SK-N-SH (cell line): Measurements from ENCODE around the gene GANAB. TPM values are rescaled to one million over a fixed set of nuclear protein-coding genes. Genes with fewer than 3 reads are reported as not detected.

Experiments
- CTCF ChIA-PET: fragments of 300-600, 350-600 bp; formaldehyde crosslinking; extraction: SDS; loops from one replicate; lab custom pipeline; 2021; lab: Yijun Ruan, JAX
- POLR2A ChIA-PET: fragments of 350-600 bp; sonication (Branson Sonifier 250); formaldehyde crosslinking; extraction: SDS; loops from one replicate; lab custom pipeline; 2020; ENCODE audit warnings: antibody characterized with exemption, inconsistent platforms; lab: Yijun Ruan, JAX
- DNase-seq: peaks from one replicate; pipeline ENCODE4 v3.0.0; 2012
- H2AFZ ChIP-seq: fragments of 200-600 bp; sonication (generic); 2 replicates; pipeline ENCODE4 v1.8.1; 2016; ENCODE audit warnings: antibody characterized with exemption, mild to moderate bottlenecking, low read depth
- H3F3A ChIP-seq: fragments of 200-600 bp; sonication (generic); replicated peaks from 2 replicates; pipeline ENCODE3; 2016; ENCODE audit warnings: antibody characterized with exemption, mild to moderate bottlenecking; ENCODE audit not compliant: insufficient read depth
- H3K27ac ChIP-seq, 2 experiments: fragments of 200-500 bp in 1 of 2; fragments of 200-600 bp in 1 of 2; sonication (Bioruptor generic) in 1 of 2; sonication (generic), shearing (Covaris generic) in 1 of 2; 2 replicates each; pipeline versions ENCODE4 v1.5.1 to v1.6.1; 2014 to 2016; ENCODE audit warnings: low read depth in 2 of 2, inconsistent platforms in 1 of 2, low read length in 1 of 2, mild to moderate bottlenecking in 1 of 2, mixed read lengths in 1 of 2
- H3K27me3 ChIP-seq: fragments of 200-600 bp; sonication (generic), shearing (Covaris generic); 2 replicates; pipeline ENCODE4 v1.6.1; 2016; ENCODE audit warnings: mixed run types; ENCODE audit not compliant: insufficient read depth
- H3K36me3 ChIP-seq, 2 experiments: fragments of 200-500 bp in 1 of 2; fragments of 200-600 bp in 1 of 2; sonication (Bioruptor generic) in 1 of 2; sonication (generic) in 1 of 2; replicated peaks in 1 of 2; 2 replicates each; pipeline versions ENCODE3 to v1.5.1; 2014 to 2016; ENCODE audit warnings: low read length in 1 of 2, mild to moderate bottlenecking in 1 of 2; ENCODE audit not compliant: insufficient read depth in 2 of 2, control insufficient read depth in 1 of 2
- H3K4me1 ChIP-seq, 2 experiments: fragments of 200-500 bp in 1 of 2; fragments of 200-600 bp in 1 of 2; sonication (Bioruptor generic) in 1 of 2; sonication (generic), shearing (Covaris generic) in 1 of 2; 2 replicates each; pipeline versions ENCODE4 v1.5.1 to v1.6.1; 2014 to 2016; ENCODE audit warnings: low read depth in 1 of 2, low read length in 1 of 2, mixed run types in 1 of 2; ENCODE audit not compliant: insufficient read depth in 2 of 2, control insufficient read depth in 1 of 2
- H3K4me2 ChIP-seq: fragments of 200-600 bp; sonication (generic), shearing (Covaris generic); 2 replicates; pipeline ENCODE4 v1.6.1; 2017; ENCODE audit warnings: mixed run types
- H3K4me3 ChIP-seq, 2 experiments: fragments of 200-500 bp in 1 of 2; fragments of 200-600 bp in 1 of 2; sonication (Bioruptor generic) in 1 of 2; sonication (generic), shearing (Covaris generic) in 1 of 2; 2 replicates each; pipeline versions ENCODE4 v1.5.1 to v1.8.1; 2014 to 2016; ENCODE audit warnings: low read depth in 2 of 2, inconsistent platforms in 1 of 2, low read length in 1 of 2, mild to moderate bottlenecking in 1 of 2, mixed read lengths in 1 of 2, moderate library complexity in 1 of 2
- H3K79me2 ChIP-seq: fragments of 200-600 bp; sonication (generic); 2 replicates; pipeline ENCODE4 v1.8.1; 2017; ENCODE audit warnings: mild to moderate bottlenecking; ENCODE audit not compliant: insufficient read depth
- H3K9ac ChIP-seq: fragments of 200-600 bp; sonication (generic); 2 replicates; pipeline ENCODE4 v1.6.1; 2017; ENCODE audit warnings: mixed run types
- H3K9me2 ChIP-seq: fragments of 200-600 bp; sonication (generic); 2 replicates; pipeline ENCODE4 v1.6.1; 2017; ENCODE audit warnings: mixed run types
- H3K9me3 ChIP-seq: fragments of 200-600 bp; sonication (generic); 2 replicates; pipeline ENCODE4 v1.6.1; 2017; ENCODE audit warnings: mixed run types, mild to moderate bottlenecking, moderate library complexity
- H4K20me1 ChIP-seq: fragments of 200-600 bp; sonication (generic); 2 replicates; pipeline ENCODE4 v1.6.1; 2017; ENCODE audit warnings: mild to moderate bottlenecking, mixed run types; ENCODE audit not compliant: insufficient read depth
- CHD2 ChIP-seq: fragments of 150-350 bp; IDR thresholded peaks from 2 replicates; pipeline ENCODE4 v1.6.1; 2018; ENCODE audit warnings: low read length; ENCODE audit not compliant: partially characterized antibody
- EP300 ChIP-seq, 2 experiments: IDR thresholded peaks; 2 replicates each; pipeline versions ENCODE4 v1.4.0 to v1.6.1; 2012; ENCODE audit warnings: borderline replicate concordance in 1 of 2, low read depth in 1 of 2, low read length in 1 of 2
- FOSL2 ChIP-seq: IDR thresholded peaks from 2 replicates; pipeline ENCODE4 v1.4.0; 2012; ENCODE audit warnings: low read depth, mild to moderate bottlenecking, moderate library complexity, borderline replicate concordance
- FOXJ3 ChIP-seq: sonication (generic); formaldehyde crosslinking; IDR thresholded peaks from 2 replicates; pipeline ENCODE4 v1.5.1; 2020; ENCODE audit warnings: mild to moderate bottlenecking, missing genetic modification reagents
- FOXM1 ChIP-seq: IDR thresholded peaks from 2 replicates; pipeline ENCODE4 v1.4.0; 2012; ENCODE audit warnings: low read depth, mild to moderate bottlenecking
- JUND ChIP-seq: IDR thresholded peaks from 2 replicates; pipeline ENCODE4 v1.4.0; 2012
- MAX ChIP-seq: IDR thresholded peaks from 2 replicates; pipeline ENCODE4 v1.4.0; 2012; ENCODE audit warnings: low read depth
- MEF2A ChIP-seq: IDR thresholded peaks from 2 replicates; pipeline ENCODE4 v1.4.0; 2012; ENCODE audit warnings: low read depth, borderline replicate concordance
- NRF1 ChIP-seq: IDR thresholded peaks from 2 replicates; pipeline ENCODE4 v1.6.1; 2012; ENCODE audit warnings: low read depth, mild to moderate bottlenecking, low read length
- POLR2AphosphoS5 ChIP-seq: IDR thresholded peaks from 2 replicates; pipeline ENCODE4 v1.6.1; 2012; ENCODE audit warnings: low read depth, low read length
- RCOR1 ChIP-seq: fragments of 150-350 bp; IDR thresholded peaks from 2 replicates; pipeline ENCODE4 v1.6.1; 2017; ENCODE audit warnings: antibody characterized with exemption, low read length
- REST ChIP-seq: IDR thresholded peaks from 2 replicates; pipeline ENCODE4 v1.6.1; 2012; ENCODE audit warnings: mild to moderate bottlenecking, low read depth, low read length, moderate library complexity
- SIN3A ChIP-seq: IDR thresholded peaks from 2 replicates; pipeline ENCODE4 v1.6.1; 2012; ENCODE audit warnings: low read depth, mild to moderate bottlenecking, low read length, moderate library complexity, borderline replicate concordance
- SMC3 ChIP-seq: IDR thresholded peaks from 2 replicates; pipeline ENCODE4 v1.6.1; 2012; ENCODE audit warnings: low read depth, low read length, improper control_type of control experiment
- TAF1 ChIP-seq: IDR thresholded peaks from 2 replicates; pipeline ENCODE4 v1.6.1; 2012; ENCODE audit warnings: low read depth, mild to moderate bottlenecking, low read length, moderate library complexity, borderline replicate concordance
- TCF12 ChIP-seq: IDR thresholded peaks from 2 replicates; pipeline ENCODE4 v1.4.0; 2012
- USF1 ChIP-seq: IDR thresholded peaks from 2 replicates; pipeline ENCODE4 v1.4.0; 2012; ENCODE audit warnings: low read depth, borderline replicate concordance
- USF2 ChIP-seq: fragments of 150-350 bp; IDR thresholded peaks from 2 replicates; pipeline ENCODE4 v1.6.1; 2017; ENCODE audit warnings: antibody characterized with exemption, low read length, low read depth, borderline replicate concordance
- YY1 ChIP-seq: IDR thresholded peaks from 2 replicates; pipeline ENCODE4 v1.4.0; 2012; ENCODE audit warnings: low read depth, mild to moderate bottlenecking
- WGBS: methylation state at CpG from one replicate; pipeline ENCODE4 v1.1.6; 2017; ENCODE audit warnings: low lambda C conversion rate; 5-methylcytosine and 5-hydroxymethylcytosine counted together
- polyA plus RNA-seq, 3 experiments: library from polyadenylated mRNA; depleted of rRNA; stranded (reverse); fragments of >200 nt; gene quantifications; 2 replicates each; pipeline ENCODE4 v1.2.3, GENCODE V29; 2012
- TF ChIP-seq, protein P1 (sequence below): fragments of 200-600 bp; sonication (generic); IDR thresholded peaks from 2 replicates; pipeline ENCODE4 v1.6.1; 2017; ENCODE audit warnings: antibody characterized with exemption, mild to moderate bottlenecking, moderate library complexity
- TF ChIP-seq, protein P2 (sequence below): IDR thresholded peaks from 2 replicates; pipeline ENCODE4; 2012

The GANAB gene
- polyA plus RNA-seq, 1 of the 3 experiments (the other 2 are of a cell fraction): 275 TPM

GRCh38 chr11:62593434-62594044, 52.9 kb downstream of the GANAB start (continued):
- TF ChIP-seq MEF2A (no peak), TCF12 (no peak), FOXM1 (no peak), JUND (no peak), YY1 (peak; percentile 43; the same call in 1 of the 2 replicates), SIN3A (peak; percentile 55; the same call in 1 of the 2 replicates), RCOR1 (no peak), MAX (no peak), SMC3 (peak; percentile 57), TAF1 (no peak), USF2 (no peak), NRF1 (no peak), USF1 (no peak)
- TF ChIP-seq, protein P1, sequence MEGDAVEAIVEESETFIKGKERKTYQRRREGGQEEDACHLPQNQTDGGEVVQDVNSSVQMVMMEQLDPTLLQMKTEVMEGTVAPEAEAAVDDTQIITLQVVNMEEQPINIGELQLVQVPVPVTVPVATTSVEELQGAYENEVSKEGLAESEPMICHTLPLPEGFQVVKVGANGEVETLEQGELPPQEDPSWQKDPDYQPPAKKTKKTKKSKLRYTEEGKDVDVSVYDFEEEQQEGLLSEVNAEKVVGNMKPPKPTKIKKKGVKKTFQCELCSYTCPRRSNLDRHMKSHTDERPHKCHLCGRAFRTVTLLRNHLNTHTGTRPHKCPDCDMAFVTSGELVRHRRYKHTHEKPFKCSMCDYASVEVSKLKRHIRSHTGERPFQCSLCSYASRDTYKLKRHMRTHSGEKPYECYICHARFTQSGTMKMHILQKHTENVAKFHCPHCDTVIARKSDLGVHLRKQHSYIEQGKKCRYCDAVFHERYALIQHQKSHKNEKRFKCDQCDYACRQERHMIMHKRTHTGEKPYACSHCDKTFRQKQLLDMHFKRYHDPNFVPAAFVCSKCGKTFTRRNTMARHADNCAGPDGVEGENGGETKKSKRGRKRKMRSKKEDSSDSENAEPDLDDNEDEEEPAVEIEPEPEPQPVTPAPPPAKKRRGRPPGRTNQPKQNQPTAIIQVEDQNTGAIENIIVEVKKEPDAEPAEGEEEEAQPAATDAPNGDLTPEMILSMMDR: peak; percentile 60
- TF ChIP-seq, all 33 proteins: peak for 6

DNA sequence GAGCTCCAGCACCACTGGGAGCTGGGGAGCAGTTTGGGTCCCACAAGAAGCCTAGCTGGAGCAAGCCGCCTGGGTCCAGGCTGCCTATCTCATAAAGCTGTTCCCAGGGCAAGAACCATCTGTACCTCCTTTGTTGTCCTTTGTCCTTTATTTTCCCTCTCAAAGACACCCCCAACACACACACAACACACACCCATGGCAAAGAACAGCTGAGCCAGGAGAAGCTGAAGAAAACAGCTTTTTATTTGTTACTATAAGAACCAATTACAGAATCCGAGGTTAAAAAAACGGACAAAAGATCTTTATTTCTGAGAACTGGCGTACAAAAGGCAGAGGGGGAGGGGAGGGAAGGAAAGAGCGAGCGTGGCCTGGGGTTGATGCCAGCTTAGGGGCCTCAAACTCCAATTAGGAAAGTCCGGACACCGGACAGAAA, 53.4 kb downstream of the GANAB start:
- POLR2A ChIA-PET: interaction anchor here (1.0 to 2.8 kb wide), 5 partner anchors 19 to 134 kb away, joined by 3 to 47 read pairs (median 18); partner anchors contain the start of genes B3GAT3, EEF1G, EML3 and GANAB
- Histone ChIP-seq H3K27me3 (no peaks in the 10 kb centered on the region), H3K4me1 (peaks cover 13 to 17% of the 10 kb centered on the region in 2 experiments; a peak in 3 of 4 replicates), H3K27ac (peak overlapping the region; percentile 80 to 94), H3F3A (peaks cover 50% of the 10 kb centered on the region), H4K20me1 (no peaks in the 10 kb centered on the region), H3K9me3 (no peaks in the 10 kb centered on the region), H3K4me3 (no peak overlapping the region), H3K4me2 (peak overlapping the region; percentile 88; the same call in 1 of the 2 replicates), H3K79me2 (peaks cover 47% of the 10 kb centered on the region), H2AFZ (no peak overlapping the region), H3K9ac (no peak overlapping the region), H3K9me2 (no peaks in the 10 kb centered on the region), H3K36me3 (peaks cover 47 to 48% of the 10 kb centered on the region in 2 experiments)
- CTCF ChIA-PET: interaction anchor here (1.1 to 6.2 kb wide), 11 partner anchors 8 to 198 kb away, joined by 3 to 69 read pairs (median 7); partner anchors contain the start of genes EML3, MTA2, ROM1 and TMEM179B
- no peak for DNase-seq
- WGBS: 68% methylated on average over 8 of the region's 8 CpGs
- TF ChIP-seq FOXJ3 (CRISPR knock-in tag): no peak
- TF ChIP-seq FOXM1: no peak
- TF ChIP-seq MAX: no peak
- TF ChIP-seq YY1: no peak
- TF ChIP-seq CHD2: no peak
- no peak for TF ChIP-seq EP300 (IDR thresholded peaks at IDR 0.05; ENCODE audit: borderline replicate concordance in 1 of 2, low read depth in 1 of 2, low read length in 1 of 2)
- TF ChIP-seq REST: no peak
- no peak for TF ChIP-seq FOSL2
- TF ChIP-seq, protein P2, sequence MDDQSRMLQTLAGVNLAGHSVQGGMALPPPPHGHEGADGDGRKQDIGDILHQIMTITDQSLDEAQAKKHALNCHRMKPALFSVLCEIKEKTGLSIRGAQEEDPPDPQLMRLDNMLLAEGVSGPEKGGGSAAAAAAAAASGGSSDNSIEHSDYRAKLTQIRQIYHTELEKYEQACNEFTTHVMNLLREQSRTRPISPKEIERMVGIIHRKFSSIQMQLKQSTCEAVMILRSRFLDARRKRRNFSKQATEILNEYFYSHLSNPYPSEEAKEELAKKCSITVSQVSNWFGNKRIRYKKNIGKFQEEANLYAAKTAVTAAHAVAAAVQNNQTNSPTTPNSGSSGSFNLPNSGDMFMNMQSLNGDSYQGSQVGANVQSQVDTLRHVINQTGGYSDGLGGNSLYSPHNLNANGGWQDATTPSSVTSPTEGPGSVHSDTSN: no peak
- TF ChIP-seq TAF1: no peak
- TF ChIP-seq POLR2AphosphoS5: no peak
- no peak for TF ChIP-seq SMC3
